Measurements from ENCODE around the gene ARMC6.

Gene ARMC6

DNA sequence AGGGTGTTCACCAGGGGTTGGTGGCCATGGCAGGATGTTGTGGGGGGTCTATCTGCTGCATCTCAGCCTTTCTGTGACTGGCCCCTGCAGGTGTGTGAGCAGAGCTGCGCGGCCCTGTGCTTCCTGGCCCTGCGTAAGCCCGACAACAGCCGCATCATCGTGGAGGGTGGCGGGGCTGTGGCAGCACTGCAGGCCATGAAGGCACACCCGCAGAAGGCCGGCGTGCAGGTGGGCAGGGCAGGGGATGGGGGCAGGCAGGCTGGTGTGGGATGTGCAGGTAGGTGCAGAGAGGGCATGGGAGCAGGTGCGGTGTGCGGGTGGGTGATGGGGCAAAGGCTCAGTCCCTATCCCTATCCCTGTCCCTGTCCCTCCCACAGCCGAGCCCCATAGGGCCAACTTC is 22.3 kb downstream of the ARMC6 start:
- TF ChIP-seq, protein P1, sequence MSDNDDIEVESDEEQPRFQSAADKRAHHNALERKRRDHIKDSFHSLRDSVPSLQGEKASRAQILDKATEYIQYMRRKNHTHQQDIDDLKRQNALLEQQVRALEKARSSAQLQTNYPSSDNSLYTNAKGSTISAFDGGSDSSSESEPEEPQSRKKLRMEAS (IDR thresholded peaks at IDR 0.05; ENCODE audit: low read depth, low read length), result no peak
- TF ChIP-seq MYC (IDR thresholded peaks at IDR 0.05; ENCODE audit: low read depth, low read length) (no peak), POLR2A (IDR thresholded peaks at IDR 0.05; ENCODE audit: extremely low read depth, insufficient read length) (no peak)
- TF ChIP-seq, protein P2, sequence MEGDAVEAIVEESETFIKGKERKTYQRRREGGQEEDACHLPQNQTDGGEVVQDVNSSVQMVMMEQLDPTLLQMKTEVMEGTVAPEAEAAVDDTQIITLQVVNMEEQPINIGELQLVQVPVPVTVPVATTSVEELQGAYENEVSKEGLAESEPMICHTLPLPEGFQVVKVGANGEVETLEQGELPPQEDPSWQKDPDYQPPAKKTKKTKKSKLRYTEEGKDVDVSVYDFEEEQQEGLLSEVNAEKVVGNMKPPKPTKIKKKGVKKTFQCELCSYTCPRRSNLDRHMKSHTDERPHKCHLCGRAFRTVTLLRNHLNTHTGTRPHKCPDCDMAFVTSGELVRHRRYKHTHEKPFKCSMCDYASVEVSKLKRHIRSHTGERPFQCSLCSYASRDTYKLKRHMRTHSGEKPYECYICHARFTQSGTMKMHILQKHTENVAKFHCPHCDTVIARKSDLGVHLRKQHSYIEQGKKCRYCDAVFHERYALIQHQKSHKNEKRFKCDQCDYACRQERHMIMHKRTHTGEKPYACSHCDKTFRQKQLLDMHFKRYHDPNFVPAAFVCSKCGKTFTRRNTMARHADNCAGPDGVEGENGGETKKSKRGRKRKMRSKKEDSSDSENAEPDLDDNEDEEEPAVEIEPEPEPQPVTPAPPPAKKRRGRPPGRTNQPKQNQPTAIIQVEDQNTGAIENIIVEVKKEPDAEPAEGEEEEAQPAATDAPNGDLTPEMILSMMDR (IDR thresholded peaks at IDR 0.05; ENCODE audit: low read depth, low read length), result no peak
- DNase-seq (ENCODE audit: low read depth), result no peak
- no peak overlapping the region for H3K4me3 ChIP-seq (ENCODE audit: low read depth, low read length)

DNA sequence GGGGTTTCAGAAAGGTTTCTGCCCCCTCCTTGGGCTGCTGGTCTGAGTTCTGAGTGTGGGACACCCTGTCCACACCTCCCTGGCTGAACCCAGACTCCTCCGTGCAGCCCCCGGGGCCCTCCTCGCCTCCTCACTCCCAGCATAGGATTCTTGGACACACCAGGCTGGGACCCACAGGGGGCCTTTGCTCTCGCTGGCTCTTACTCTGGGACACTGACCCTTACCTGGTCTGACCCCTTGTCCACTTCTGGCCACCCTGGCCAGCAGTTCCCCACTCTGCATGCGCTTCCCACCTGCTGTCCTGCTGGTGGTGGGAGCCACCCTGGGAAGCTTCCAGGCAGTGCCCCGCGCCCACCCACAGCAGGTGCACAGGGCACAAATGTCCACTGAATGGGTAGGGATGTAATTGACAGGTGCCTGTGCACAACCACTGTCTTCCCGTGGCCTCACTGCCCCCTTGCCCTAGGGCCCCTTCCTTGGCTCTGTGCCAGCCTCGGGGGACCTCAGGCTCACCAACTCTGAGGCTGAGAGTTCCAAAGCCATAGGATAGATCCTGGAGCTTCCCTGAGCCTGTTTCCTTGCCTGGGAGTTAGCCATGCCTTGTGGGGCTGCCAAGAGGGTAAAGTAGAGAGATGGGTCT is 23.4 kb downstream of the ARMC6 start:
- no peak overlapping the region for H3K4me3 ChIP-seq (ENCODE audit: low read depth, low read length)
- TF ChIP-seq MYC (IDR thresholded peaks at IDR 0.05; ENCODE audit: low read depth, low read length) (no peak), POLR2A (IDR thresholded peaks at IDR 0.05; ENCODE audit: extremely low read depth, insufficient read length) (no peak)
- TF ChIP-seq, protein P2 (IDR thresholded peaks at IDR 0.05; ENCODE audit: low read depth, low read length), result no peak
- TF ChIP-seq, protein P1 (IDR thresholded peaks at IDR 0.05; ENCODE audit: low read depth, low read length), result no peak
- no peak for DNase-seq (ENCODE audit: low read depth)

DNA sequence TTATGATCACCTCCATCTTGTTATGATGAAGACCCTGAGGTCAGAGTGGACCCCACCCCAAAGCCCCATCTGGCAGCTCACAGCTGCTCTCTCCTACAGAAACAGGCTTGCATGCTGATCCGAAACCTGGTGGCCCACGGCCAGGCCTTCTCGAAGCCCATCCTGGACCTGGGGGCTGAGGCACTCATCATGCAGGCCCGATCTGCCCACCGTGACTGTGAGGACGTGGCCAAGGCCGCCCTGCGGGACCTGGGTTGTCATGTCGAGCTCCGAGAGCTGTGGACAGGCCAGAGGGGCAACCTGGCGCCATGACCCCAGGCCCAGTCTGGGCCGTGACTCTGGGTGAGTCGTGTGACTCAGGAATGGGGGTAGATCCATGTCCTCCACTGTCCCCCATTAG is 23.9 kb downstream of the ARMC6 start:
- no peak for TF ChIP-seq POLR2A (IDR thresholded peaks at IDR 0.05; ENCODE audit: extremely low read depth, insufficient read length)
- TF ChIP-seq, protein P2 (IDR thresholded peaks at IDR 0.05; ENCODE audit: low read depth, low read length), result no peak
- TF ChIP-seq MYC (IDR thresholded peaks at IDR 0.05; ENCODE audit: low read depth, low read length), result no peak
- TF ChIP-seq, protein P1 (IDR thresholded peaks at IDR 0.05; ENCODE audit: low read depth, low read length), result no peak
- DNase-seq (ENCODE audit: low read depth), result no peak
- no peak overlapping the region for H3K4me3 ChIP-seq (ENCODE audit: low read depth, low read length)

DNA sequence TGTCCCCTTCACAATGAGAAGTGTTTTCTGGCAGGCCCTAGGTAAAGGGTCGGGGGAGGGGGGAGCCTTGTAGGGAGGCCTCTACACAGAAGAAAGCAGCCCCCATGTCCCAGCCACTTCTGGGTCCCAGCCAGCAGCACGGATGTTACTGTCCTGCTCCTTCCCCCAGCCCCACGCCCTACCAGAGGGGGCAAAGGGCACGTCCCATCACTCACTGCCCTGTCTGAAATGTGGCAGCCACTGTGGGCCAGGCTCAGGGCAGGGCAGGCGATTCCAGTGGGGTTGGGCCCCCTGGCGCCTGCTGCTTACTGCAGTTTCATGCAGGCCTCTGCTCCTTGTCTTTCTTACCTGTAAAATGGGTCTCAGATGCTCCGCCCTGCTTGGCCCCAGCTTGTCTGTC is 24.3 kb downstream of the ARMC6 start:
- no peak overlapping the region for H3K4me3 ChIP-seq (ENCODE audit: low read depth, low read length)
- DNase-seq (ENCODE audit: low read depth), result no peak
- no peak for TF ChIP-seq MYC (IDR thresholded peaks at IDR 0.05; ENCODE audit: low read depth, low read length)
- TF ChIP-seq, protein P2 (IDR thresholded peaks at IDR 0.05; ENCODE audit: low read depth, low read length), result no peak
- TF ChIP-seq, protein P1 (IDR thresholded peaks at IDR 0.05; ENCODE audit: low read depth, low read length), result no peak
- no peak for TF ChIP-seq POLR2A (IDR thresholded peaks at IDR 0.05; ENCODE audit: extremely low read depth, insufficient read length)

DNA sequence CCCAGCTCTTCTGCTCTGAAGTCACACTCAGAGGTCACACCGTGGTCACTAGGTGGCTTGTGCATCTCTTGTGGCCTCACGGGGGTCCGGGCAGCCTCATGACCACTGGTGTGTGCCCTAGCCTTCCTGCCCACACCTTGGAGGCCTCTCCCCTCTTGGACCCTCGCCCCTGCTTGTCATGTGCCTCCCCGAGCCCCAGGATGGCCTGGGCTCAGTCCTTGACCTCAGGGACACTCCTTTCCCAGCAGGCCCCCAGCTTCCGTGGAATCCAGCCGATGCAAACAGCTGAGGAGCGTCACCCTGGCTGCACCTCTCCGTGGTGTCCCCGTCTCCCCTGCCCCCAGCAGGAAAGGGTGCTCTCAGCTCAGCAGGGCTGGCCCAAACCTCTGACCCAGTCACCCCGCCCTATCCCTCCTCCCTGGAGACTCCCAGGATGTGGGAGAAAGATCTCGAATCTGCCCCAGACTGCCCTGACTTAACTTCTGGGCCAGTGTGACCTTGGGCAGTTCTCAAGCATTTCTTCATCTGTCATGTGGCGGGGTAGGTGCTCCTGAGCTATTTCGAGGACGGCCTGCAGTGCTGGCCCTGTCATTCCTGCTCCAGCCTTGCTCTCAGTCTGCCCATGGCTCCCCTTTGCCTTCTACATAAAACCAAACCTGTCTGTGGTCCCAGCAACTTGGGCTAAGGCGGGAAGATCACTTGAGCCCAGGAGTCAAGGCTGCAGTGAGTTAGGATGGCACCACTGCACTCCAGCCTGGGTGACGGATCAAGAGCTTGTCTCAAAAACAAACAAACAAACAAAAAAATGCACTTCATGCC is 25.8 kb downstream of the ARMC6 start:
- no peak for DNase-seq (ENCODE audit: low read depth)

More for the DNA sequence above, 25.8 kb downstream of the ARMC6 start:
- H3K4me3 ChIP-seq (ENCODE audit: low read depth, low read length), result no peak overlapping the region
- TF ChIP-seq, protein P2 (IDR thresholded peaks at IDR 0.05; ENCODE audit: low read depth, low read length), result no peak
- TF ChIP-seq, protein P1 (IDR thresholded peaks at IDR 0.05; ENCODE audit: low read depth, low read length), result no peak
- no peak for TF ChIP-seq MYC (IDR thresholded peaks at IDR 0.05; ENCODE audit: low read depth, low read length)
- TF ChIP-seq POLR2A (IDR thresholded peaks at IDR 0.05; ENCODE audit: extremely low read depth, insufficient read length), result no peak

All from NB4 (cell line).